Stimulated activated CD8-positive, alpha-beta memory T cell treated with anti-CD3 and anti-CD28 coated beads, Interleukin-15, amount 100 ng/mL, for 4 hours (primary cell): ENCODE results near the gene GART.

Experiments
- DNase-seq, 2 donors: peaks; one replicate each; pipeline ENCODE4 v3.0.0-alpha.2; 2020; ENCODE audit warnings: low read depth in 2 of 2

GART gene

DNA sequence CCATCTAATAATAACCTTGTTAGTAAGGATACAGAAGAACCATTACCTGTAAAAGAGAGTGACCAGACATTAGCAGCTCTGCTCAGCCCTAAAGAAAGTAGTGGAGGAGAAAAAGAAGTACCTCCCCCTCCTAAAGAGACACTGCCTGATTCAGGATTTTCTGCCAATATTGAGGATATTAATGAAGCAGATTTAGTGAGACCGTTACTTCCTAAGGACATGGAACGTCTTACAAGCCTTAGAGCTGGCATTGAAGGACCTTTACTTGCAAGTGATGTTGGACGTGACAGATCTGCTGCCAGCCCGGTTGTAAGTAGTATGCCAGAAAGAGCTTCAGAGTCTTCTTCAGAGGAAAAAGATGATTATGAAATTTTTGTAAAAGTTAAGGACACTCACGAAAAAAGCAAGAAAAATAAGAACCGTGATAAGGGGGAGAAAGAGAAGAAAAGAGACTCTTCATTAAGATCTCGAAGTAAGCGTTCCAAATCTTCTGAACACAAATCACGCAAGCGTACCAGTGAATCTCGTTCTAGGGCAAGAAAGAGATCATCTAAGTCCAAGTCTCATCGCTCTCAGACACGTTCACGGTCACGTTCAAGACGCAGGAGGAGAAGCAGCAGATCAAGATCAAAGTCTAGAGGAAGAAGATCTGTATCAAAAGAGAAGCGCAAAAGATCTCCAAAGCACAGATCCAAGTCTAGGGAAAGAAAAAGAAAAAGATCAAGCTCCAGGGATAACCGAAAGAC is 12.5 kb upstream of the GART start:
- no peak for DNase-seq

DNA sequence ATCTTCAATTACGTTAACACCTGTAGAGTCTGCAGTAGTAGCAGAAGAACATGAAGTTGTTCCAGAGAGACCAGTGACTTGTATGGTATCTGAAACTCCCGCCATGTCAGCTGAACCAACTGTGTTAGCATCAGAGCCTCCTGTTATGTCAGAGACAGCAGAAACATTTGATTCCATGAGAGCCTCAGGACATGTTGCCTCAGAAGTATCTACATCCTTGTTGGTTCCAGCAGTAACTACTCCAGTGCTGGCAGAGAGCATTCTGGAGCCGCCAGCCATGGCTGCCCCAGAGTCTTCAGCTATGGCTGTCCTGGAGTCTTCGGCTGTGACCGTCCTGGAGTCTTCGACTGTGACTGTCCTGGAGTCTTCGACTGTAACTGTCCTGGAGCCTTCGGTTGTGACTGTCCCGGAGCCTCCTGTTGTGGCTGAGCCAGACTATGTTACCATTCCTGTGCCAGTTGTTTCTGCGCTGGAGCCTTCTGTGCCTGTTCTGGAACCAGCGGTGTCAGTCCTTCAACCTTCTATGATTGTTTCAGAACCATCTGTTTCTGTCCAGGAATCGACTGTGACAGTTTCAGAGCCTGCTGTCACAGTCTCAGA is 11.2 kb upstream of the GART start:
- DNase-seq = no peak

DNA sequence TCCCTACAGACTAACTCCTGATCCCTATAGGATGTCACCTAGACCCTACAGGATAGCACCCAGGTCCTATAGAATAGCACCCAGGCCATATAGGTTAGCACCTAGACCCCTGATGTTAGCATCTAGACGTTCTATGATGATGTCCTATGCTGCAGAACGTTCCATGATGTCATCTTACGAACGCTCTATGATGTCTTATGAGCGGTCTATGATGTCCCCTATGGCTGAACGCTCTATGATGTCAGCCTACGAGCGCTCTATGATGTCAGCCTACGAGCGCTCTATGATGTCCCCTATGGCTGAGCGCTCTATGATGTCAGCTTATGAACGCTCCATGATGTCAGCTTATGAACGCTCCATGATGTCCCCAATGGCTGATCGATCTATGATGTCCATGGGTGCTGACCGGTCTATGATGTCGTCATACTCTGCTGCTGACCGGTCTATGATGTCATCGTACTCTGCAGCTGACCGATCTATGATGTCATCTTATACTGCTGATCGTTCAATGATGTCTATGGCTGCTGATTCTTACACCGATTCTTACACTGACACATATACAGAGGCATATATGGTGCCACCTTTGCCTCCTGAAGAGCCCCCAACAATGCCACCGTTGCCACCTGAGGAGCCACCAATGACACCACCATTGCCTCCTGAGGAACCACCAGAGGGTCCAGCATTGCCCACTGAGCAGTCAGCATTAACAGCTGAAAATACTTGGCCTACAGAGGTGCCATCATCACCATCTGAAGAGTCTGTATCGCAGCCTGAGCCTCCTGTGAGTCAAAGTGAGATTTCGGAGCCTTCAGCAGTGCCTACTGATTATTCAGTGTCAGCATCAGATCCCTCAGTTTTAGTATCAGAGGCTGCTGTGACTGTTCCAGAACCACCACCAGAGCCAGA is 10.4 kb upstream of the GART start:
- no peak for DNase-seq

GRCh38 chr21:33551664-33552063 is 9.7 kb upstream of the GART start:
- no peak for DNase-seq

- no peak for DNase-seq
Observed at GRCh38 chr21:33550772-33551660, 9.1 kb upstream of the GART start.

DNA sequence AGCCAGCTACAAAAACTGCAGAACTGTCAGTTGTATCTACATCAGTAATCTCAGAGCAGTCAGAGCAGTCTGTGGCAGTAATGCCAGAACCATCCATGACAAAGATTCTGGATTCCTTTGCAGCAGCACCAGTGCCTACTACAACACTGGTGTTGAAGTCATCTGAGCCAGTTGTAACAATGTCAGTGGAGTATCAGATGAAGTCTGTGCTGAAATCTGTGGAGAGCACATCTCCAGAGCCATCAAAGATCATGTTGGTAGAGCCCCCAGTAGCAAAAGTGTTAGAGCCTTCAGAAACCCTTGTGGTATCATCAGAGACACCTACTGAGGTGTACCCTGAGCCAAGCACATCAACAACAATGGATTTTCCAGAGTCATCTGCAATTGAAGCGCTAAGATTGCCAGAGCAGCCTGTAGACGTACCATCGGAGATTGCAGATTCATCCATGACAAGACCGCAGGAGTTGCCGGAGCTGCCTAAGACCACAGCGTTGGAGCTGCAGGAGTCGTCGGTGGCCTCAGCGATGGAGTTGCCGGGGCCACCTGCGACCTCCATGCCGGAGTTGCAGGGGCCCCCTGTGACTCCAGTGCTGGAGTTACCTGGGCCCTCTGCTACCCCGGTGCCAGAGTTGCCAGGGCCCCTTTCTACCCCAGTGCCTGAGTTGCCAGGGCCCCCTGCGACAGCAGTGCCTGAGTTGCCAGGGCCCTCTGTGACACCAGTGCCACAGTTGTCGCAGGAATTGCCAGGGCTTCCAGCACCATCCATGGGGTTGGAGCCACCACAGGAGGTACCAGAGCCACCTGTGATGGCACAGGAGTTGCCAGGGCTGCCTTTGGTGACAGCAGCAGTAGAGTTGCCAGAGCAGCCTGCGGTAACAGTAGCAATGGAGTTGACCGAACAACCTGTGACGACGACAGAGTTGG is 8.2 kb upstream of the GART start:
- DNase-seq = no peak

DNA sequence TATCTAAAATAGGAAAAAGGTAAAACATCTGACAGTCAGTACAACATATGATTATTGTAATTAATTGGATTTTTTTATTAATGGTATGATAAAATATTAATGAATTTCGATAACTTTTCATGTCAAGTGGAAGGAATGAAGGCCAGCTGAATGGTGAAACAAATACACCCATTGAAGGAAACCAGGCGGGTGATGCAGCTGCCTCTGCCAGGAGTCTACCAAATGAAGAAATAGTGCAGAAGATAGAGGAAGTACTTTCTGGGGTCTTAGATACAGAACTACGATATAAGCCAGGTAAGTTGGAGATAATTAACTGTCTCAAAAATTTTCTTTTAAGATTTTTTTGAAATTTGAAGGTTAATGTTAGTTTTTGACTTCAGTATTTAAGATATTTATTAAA is 4.2 kb upstream of the GART start:
- DNase-seq = no peak

GRCh38 chr21:33544451-33545195 is 2.7 kb upstream of the GART start:
- DNase-seq = no peak

- DNase-seq = no peak
Observed at GRCh38 chr21:33543505-33544129, 1.7 kb upstream of the GART start.

DNA sequence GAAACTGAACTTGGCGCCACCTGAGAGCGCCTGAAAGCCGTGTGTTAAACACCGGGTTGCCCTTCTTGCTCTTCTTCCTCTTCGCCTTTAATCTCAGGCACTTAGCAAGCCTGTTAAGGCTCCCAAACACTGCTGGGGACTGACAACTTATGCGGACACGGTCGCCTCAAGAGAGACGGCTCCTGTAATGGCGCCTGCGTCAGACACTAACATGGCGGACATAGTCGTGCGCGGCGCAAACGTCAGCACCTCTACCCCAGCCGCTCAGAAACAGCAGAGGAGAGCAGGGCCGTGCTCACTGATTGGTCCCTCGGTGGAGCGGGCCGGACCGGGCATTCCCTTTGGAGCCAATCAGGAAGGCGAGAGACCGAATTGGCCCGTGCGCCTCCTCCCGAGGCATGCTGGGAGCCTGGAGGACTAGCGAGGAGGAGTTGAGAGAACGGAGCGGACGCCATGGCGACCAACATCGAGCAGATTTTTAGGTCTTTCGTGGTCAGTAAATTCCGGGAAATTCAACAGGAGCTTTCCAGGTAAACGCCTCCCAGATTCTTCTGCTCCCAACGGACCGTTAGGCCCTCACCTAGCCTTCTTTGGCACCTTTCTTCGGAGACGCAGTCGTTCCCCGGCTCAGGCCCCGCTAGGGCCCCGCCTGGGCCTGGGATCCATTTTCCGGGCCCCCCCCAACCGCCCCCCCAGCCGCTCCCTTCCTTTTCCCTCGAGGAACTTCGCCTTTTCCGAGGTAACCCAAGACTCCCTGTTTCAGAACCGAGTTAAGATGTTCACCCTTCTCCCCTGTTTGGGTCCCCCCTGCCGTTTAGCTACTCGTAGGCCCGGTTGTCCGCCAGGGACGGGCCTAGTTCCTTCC is 955 bp upstream of the GART start, which contains the start of gene SON:
TSS of gene SON (plus strand) at position 399 of the 865 bp plus-strand sequence. CDS start at position 454, 55 bp downstream.
- DNase-seq = peak; percentile 95 to 97

- DNase-seq = no peak
Observed at GRCh38 chr21:33541105-33541711, 709 bp downstream of the GART start.

DNA sequence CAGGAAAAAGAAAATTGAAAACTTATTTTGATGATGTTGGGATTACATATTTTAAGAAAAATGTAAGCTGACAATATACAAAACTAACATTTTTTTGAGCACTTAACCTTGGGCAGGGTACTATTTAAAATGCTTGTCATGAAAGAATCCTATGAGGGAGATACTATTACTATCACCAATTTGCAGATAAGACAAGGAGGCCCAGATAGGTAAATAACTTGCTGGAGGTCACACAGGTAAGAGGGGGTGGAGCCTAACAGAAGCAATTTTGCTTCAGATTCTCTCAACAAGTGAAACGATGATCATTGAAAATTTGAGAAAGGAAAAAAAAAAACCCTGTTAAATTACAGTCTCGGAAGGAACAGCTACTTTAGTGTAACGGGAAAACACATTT is 1.2 kb downstream of the GART start:
- no peak for DNase-seq

GRCh38 chr21:33539616-33540015 is 2.3 kb downstream of the GART start:
- no peak for DNase-seq

DNA sequence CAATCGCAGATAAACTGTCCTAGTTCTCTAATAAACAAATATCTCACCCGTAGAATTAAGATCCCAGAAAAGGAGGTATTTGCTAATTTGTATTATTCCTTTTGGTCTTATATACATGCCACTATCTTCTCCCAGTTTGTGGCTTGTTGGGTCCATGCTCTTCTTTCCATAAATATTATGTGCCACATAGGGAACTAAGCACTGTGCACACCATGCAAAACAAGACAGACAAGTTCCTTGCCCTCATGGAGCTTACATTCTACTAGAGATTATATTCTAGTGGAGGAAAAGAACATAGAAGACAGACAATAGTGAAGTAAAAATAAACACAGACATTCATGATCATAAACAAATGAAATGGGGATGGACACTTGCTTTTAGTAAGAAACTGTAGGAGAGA is 4.7 kb downstream of the GART start:
- DNase-seq = no peak

DNA sequence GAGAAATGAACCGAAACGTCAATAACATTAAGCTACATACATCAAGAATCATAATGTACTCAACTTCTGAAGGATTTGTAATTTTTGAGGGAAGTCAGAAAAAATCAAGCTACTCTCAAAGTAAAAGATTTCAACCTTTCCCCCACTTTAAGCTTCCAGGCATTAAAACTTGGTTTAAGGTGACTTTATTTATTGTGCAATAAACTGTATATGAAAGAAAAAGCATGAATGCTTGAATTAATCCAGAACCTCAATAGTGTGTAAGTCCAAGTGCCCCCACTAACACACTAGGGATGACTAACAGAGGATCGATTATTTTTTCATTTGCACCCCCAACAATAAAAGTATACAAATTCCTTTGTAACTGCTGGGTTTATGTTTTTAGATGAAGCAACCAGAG is 10.9 kb downstream of the GART start:
- DNase-seq = no peak

- DNase-seq = no peak
Observed at GRCh38 chr21:33522953-33523349, 19.0 kb downstream of the GART start.

GRCh38 chr21:33522297-33522952 is 19.5 kb downstream of the GART start:
- no peak for DNase-seq
